Measurements from ENCODE around the gene UBN1.

The UBN1 gene

DNA sequence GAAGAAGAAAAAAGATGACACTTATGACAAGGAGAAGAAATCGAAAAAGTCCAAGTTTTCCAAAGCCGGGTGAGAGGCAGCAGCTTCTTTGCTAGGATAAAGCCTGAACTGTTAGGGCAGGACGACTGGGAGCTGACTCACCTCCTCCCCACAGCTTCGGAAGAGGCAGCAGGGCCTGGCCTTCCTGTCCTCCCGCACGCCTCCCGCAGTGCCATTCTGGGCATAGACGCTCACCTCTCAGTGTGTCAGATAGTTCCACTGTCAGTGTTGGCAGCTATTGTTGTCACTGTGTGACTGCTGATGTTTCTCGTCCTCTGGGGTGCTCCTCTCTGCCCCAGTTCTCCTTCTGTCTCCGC lies 12.6 kb downstream of the UBN1 start:
- no peak for DNase-seq

DNA sequence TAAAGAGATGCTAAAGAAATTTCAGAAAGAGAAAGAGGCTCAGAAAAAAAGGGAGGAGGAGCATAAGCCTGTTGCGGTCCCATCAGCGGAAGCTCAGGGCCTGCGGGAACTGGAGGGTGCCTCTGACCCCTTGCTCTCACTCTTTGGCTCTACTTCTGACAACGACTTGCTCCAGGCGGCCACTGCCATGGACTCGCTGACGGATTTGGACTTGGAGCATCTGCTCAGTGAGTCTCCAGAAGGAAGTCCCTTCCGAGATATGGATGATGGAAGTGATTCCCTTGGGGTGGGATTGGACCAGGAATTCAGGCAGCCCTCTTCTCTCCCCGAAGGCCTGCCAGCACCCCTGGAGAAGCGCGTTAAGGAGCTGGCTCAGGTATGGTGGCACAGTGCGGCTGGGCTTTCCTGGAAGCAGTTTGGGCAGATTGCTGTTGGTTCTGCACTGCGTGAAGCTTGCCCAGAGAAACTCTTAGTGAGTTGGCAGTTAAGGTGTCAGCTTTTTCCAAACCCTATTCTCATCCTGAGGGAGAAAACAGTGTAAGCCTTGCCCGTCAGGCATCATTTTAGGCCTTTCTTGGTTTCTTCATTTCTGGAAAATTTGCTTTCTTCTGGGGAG lies 13.6 kb downstream of the UBN1 start:
- no peak for DNase-seq

DNA sequence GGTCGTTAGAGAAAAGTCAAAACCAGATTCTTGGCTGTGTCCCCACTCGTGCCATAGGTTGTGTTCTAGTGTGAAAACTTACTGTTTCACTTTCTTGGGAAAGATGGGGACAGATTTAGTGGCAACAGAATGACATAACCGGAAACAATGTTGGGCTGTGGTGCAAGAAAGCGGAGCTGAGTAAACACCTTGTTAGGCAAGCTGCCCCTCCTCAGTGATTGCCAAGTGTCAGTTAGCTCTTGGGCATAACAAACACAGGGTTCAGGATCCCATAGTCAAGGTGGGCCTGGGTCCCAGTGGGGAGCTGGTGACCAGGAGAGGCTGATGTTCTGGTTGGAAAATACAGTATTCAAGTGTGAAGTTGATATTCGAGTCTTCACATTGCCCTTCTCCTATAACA lies 15.4 kb downstream of the UBN1 start:
- DNase-seq, result peak in 1 of 4 experiments; percentile 11

DNA sequence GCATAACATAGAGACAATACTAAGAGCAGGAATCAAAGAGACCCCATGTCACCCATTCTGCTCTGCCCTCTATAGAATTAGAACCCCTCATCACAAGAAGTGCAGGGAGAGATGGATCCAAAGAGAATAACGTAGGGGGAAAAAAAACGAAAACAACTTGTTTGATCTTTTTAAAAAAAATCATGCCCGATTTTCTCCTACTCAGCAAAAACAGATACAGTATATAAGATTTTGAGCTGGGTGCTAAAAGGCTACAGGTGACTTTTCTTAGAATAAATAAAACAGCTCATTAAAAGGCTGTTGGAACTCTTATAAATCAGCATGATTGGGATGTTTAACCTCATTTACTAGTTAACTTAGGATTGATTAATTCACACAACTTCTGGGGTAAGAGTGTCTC lies 17.4 kb downstream of the UBN1 start:
- no peak for DNase-seq

DNA sequence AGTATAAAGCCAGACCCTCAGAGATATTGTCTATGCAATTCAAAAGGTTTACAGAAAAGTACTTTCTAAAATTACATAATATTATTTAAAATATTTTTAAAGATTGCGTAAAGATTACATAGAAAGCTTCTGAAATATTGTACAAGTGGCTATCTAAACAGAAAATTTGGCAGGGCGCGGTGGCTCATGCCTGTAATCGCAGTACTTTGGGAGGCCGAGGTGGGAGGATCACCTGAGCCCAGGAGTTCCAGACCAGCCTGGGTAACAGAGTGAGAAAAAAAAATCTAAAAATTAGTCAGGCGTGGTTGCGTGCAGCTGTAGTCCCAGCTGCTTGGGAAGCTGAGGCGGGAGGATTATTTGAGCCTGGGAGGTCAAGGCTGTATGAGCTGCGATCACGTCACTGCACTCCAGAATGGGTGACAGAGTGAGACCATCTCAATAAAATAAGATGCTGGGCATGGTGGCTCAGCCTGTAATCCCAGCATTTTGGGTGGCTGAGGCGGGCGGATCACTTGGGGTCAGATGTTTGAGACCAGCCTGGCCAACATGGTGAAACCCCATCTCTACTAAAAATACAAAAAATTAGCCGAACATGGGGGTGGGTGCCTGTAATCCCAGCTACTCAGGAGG lies 18.1 kb downstream of the UBN1 start:
- no peak for DNase-seq

DNA sequence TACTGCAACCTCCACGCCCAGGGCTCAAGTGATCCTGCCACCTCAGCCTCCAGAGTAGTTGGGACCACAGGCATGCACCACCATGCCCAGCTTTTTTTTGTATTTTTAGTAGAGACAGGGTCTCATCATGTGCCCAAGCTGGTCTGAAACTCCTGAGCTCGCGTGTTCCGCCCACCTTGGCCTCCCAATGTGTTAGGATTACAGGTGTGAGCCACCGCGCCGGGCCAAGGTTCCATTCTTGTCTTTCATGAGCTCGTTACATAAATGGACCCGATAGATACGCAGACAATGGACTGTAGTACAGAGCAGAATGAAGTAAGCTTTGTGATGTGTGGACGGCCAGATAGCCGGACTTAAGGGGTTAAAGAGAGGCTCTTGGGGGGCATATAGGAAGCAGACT lies 19.3 kb downstream of the UBN1 start:
- no peak for DNase-seq

DNA sequence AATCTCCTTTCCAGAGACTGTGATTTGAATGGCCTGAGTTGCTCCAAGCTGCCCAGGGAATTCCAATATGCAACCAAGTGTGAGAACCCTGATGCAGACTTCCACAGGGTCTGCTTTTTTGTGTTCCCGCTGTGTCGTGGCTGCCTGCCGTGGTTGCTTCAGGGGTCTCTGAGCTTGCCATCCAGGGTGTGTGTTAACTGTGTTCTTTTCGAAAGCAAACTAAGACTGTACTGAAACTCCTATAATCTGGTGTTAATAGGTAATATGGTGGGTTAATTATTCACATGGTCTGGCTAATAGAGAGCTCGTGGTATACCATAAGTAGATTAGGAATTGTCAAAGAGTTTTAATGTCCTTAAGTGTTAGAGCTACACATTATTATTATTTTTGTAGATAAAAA lies 20.7 kb downstream of the UBN1 start:
- no peak for DNase-seq

DNA sequence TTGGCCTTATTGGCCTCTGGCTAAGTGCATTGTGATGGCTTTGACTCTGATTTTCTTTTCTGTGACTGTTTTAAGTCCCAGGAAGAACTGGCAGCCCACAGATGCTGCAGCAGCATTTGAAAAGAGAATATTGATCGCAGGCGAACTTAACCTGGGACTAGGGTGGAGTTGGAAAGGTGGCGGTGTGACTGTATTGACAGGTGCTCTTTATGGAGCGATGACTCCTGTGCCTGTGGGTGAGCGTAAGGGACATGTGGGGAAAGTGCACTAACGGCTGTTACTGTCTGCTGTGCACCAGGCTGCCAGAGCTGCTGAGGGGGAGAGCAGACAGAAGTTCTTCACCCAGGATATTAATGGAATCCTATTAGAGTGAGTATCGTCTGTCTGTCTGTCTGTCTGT lies 21.3 kb downstream of the UBN1 start:
- no peak for DNase-seq

DNA sequence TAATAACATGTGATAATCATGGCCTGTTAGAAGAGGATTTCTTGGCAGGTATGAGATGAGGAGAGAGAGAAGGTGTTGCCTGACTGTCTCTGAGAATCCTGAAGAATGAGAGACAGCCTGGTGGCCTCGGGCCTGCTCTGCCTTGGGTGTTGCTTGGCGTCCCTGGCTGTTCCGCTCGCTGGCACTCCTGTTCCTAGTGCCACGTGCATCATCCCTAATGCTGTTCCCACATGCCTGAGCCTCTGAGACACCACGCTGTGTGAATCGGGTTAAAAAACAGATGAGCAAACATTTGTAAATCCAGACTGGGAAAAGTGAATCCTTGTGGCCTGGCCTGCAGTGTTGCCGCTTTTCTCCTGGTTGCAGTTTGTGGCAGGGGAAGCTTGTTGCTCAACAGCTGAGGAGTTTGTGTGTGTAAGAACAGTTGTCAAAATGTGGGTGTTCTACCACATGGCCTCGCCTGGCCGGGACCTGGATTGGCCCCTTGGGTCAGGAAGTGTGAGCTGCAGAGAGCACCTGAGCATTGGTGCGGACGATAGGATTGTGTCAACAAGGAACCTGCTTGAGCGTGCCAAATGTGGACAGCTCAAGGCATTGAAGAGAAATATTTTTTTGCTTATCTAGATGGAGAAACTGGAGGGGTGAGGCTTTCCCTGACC lies 22.0 kb downstream of the UBN1 start:
- DNase-seq, result no peak

DNA sequence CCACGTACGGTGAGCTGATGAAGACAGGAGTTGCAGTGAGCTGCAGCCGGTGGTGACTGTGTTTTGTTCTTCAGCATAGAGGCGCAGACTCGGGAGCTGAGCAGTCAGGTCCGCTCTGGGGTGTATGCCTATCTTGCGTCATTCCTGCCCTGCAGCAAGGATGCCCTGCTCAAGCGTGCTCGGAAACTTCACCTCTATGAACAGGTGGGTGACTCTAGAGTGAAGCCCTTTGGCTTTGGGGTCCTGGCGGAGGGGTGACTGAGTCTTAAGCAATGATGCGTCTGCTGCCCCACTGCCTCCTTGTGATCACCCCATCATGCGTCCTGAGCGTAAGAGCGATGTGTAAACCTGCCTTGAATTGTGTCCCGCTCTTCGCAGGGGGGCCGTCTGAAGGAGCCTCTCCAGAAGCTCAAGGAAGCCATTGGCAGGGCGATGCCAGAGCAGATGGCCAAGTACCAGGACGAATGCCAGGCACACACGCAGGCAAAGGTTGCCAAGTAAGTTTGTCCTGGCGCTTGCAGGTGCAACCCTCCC lies 22.9 kb downstream of the UBN1 start:
- DNase-seq, result no peak

DNA sequence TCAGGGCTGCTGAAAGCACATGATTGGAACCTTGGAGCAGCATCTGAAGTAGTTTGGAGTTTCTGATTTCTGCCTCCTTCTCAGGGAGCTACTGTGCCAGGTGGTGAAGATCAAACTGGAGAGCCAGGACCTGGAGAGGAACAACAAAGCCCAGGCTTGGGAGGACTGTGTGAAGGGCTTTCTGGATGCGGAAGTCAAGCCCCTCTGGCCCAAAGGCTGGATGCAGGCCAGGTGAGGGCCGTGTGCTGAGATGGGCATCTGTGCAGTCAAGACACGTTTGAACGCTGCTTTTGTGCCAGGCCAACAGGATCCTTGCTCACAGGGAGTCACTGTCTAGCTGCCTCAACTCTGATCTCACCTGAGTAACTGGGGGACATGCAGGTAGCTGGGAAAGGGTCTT lies 23.8 kb downstream of the UBN1 start:
- no peak for DNase-seq

DNA sequence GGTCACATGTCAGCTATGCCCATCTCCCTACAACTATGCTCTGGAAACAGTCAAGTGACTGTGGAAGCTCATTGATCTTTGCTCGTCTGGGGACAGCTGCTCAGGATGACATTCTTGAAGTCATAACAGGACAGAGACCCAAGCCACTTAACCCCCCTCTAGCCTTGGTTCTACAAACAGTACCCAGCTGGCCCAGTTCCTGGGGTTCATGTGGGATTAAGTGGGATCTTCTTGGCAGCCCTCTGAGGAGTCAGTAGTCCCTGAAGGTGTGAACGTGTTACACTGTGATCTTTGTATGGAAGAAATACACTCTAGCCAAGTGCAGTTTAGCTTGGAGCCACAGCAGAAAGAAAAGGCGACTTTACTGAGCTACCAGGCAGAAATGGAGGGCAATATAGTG lies 25.8 kb downstream of the UBN1 start:
- no peak for DNase-seq

DNA sequence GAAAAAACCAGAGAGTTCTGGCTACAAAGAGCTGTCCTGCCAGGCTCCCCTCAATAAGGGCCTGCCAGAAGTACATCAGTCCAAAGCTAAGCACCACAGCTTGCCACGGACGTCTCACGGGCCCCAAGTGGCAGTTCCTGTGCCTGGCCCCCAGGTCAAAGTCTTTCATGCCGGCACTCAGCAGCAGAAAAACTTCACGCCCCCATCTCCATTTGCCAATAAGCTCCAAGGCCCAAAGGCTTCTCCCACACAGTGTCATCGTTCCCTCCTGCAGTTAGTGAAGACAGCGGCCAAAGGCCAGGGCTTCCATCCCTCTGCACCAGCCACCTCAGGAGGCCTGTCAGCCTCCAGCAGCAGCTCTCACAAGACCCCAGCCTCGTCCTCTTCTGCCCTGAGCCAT lies 27.4 kb downstream of the UBN1 start:
- DNase-seq, result no peak

DNA sequence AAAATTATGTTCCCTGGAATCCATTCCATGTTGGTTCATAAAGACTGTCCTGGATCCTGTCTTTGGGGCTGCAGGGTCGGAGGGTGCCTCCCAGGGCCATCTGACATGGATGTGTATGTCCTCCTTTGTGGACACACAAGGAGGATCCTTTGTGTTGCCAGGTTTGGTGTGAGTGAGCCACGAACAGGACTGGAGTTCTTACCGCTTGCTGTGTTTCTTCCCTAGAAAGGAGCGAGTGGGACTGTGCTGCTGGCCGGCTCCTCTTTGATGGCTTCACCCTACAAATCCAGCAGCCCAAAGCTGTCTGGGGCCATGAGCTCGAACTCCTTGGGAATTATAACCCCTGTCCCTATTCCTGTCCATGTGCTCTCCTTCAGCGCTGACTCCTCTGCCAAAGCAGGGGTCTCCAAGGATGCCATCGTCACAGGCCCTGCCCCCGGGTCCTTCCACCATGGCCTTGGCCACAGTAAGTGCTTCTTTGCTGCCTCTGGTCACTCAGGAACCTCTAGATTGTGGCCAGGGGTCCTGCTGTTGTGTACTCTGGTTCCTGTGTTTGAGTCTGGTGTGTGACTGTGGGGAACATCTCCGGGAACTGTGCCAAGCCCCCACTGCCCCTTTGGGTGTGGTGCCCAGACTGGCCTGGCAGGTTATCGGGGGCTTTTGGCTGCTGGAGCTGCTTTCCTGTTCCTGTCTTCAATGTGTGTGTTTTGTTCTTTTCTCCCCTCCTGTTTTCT lies 29.5 kb downstream of the UBN1 start:
- DNase-seq, result no peak

DNA sequence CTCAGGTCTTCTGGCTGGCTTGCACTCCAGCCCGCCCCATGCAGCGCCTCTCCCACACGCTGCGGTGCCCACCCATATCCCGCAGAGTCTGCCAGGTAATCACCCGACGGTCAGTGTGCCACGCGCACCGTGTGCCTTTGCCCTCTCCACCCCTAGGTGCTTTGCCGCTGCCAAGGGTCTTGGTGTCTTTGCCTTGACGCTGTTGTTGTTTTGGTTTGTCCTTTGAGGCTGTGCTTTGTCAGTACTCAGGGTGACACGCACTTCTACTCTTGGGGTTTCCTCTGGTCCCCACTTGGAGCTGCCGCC lies 30.1 kb downstream of the UBN1 start:
- DNase-seq, result no peak

DNA sequence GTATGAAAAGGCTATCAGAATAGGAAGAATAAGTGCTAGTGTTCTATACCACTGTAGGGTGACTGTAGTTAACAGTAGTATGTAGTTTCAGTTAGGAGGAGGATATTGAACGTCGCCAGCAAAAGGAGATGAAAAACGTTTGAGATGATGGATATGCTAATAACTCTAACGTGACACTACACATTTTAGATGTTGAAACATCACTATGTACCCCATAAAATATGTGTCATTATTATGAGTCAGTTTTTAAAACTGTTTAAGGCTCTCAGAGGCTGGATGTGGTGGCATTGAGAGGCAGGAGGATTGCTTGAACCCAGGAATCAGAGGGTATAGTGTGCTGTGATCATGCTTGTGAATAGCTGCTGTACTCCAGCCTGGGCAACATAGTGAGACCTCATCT lies 31.8 kb downstream of the UBN1 start:
- no peak for DNase-seq

DNA sequence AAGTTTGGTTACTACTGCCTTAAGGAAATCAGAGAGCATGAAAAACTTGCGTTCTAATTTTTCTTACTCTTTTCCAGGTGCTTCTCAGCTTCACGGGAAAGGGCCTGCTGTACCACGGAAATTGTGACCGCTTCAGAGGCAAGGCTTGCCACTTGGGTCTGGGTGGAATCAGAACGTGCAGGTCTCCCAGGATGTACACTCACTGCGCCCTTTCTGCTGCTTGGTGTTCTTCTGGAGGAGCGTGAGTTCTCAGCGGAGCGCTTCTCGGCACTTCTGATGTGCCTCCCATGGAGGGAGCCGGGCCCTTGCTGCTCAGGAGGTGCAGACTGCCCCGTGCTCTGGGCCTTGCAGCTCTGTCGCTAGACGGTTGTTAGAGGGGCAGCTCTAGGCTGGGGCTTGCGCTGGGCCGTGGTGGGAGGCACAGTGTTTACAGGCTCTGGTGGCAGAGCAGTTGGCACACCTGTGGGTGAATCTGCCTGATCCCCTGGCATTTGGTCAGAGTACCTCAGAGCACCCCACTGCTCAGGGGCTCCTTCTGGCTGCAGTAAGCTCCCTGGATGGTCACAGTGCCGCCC lies 32.8 kb downstream of the UBN1 start:
- DNase-seq, result no peak

DNA sequence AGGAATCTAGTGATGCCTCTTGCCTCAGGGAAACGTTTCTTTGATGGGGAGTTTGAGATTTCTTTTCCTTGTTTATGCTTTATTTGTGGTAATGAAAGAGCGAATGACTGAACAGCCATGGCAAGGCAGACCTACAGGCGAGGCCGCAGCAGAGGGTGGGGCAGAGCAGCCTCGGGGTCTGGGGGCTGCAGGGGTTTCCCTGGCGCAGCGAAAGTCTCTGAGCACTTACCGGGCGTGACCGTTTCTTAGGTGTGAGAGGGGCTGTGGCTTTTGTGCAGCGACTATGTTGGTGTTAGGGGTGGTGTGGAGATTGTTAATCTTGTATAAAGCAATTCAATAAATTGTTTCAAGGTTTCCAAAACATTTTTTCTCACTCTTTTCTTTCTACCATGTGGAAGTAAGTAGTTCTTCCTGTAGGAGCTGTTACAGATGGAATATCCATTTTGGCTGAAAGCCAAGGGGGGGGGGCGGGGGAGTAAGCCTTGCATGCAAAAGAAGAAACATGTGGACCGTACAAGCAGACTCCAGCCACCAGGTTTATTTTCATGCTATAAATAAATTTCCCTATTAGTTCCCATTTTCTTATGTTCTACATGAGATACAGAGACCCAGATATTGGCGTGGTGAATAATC lies 34.8 kb downstream of the UBN1 start:
- DNase-seq, result no peak

DNA sequence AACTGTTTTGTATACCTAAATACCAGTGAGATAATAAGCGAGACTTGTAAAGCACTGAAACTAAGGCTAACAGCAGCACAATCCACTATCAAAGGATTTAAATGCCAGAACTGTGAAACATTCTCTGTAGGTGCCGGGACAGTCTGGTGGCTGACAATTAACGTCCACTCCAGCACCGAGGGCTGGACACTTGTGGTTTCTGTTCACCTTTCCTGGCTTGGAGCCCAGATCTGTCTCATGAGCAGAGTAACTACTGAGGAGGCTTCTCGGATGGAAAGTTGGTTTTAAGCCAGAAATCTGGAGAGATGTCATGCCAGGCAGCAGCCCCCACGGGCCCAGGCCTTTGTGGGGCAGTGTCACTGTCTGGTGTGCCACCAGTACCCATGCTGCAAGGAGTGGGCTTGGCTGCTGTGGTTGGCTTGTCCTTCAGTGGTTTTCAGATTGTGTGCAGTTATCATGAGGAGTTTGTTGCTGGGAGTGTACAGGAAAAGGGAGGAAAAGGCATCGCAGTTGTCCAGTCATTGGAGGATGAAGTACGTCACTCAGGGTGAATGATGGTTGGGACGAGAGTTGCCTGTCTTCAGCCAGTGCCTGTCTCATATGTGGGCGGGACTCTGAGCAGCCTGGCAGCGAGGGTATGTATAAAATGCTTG lies 35.5 kb downstream of the UBN1 start:
- DNase-seq, result no peak

DNA sequence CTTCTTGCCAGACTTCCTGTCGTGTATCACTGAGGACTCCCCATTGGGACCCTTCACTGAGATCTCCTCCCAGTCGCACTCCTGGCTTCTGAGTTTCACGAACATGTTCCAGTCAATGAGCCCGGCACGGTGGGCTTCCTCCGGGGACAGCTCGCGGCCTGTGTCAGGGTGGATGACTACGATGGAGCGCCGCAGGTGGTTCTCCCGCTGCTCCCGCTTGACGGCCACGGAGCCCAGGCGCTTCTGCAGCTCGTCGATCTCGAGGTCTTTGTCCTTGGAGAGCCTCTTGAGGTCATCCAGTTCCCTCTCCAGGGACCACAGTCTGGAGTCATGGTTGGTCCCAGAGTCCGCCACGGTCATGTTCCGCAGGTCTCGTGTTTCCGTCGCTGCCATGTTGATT lies 36.2 kb downstream of the UBN1 start:
- DNase-seq, result no peak

DNA sequence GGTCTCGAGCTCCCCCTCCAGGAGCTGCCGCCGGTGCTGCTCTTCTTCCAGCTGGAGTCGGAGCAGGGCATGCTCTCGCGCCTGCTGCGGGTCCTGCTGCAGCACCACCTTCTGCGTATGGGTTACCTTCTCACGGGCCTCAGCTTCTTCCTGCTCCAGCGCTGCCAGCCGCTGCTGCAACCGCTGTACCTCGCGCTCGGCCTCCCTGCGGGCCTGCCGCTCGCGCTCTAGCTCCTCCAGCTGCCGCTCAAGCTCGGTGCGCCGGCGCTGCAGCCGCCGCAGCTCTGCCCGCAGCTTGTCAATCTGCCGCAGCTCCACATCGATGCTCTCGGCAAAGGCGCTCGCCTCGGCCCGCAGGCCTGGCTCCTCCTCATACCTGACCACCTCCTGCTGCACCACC lies 36.9 kb downstream of the UBN1 start:
- no peak for DNase-seq

Data from suppressor macrophage (primary cell).